Measurements from ENCODE around the gene BRINP1.

- TF ChIP-seq CTCF (IDR thresholded peaks at IDR 0.05) = no peak
- TF ChIP-seq ZFX (IDR thresholded peaks at IDR 0.05; ENCODE audit: borderline replicate concordance) = no peak
Observed at GRCh38 chr9:119313846-119314245, 55.4 kb downstream of the BRINP1 start.
